H9 (cell line): Measurements from ENCODE around the gene CA5A. TPM values are rescaled to one million over a fixed set of nuclear protein-coding genes. Genes with fewer than 3 reads are reported as not detected.
A peak's percentile ranks its signal among the peaks of the same experiment; 100 is the strongest.

Source experiments
- DNase-seq: peaks from one replicate; pipeline ENCODE4 v3.0.0-alpha.2; 2017
- H2AFZ ChIP-seq: one replicate; pipeline ENCODE4 v1.6.1; 2013; ENCODE audit warnings: mild to moderate bottlenecking, low read length, control low read depth, moderate library complexity
- H2AK5ac ChIP-seq: 2 replicates; pipeline ENCODE4 v1.6.1; 2013; ENCODE audit warnings: low read length, control low read depth, mixed read lengths; ENCODE audit not compliant: insufficient read length
- H2BK120ac ChIP-seq: one replicate; pipeline ENCODE4 v1.6.1; 2013; ENCODE audit warnings: low read depth, mild to moderate bottlenecking, low read length, control low read depth, inconsistent platforms; ENCODE audit not compliant: poor library complexity, severe bottlenecking
- H2BK12ac ChIP-seq: 2 replicates; pipeline ENCODE4 v1.6.1; 2013; ENCODE audit warnings: low read length, control low read depth, mixed read lengths, low read depth; ENCODE audit not compliant: insufficient read length
- H2BK15ac ChIP-seq: 2 replicates; pipeline ENCODE4 v1.6.1; 2013; ENCODE audit warnings: low read depth, low read length, control low read depth
- H2BK20ac ChIP-seq: one replicate; pipeline ENCODE4 v1.6.1; 2013; ENCODE audit warnings: low read depth, mild to moderate bottlenecking, low read length, control low read depth, inconsistent platforms; ENCODE audit not compliant: poor library complexity, severe bottlenecking
- H2BK5ac ChIP-seq: 2 replicates; pipeline ENCODE4 v1.6.1; 2013; ENCODE audit warnings: low read length, control low read depth, mixed read lengths; ENCODE audit not compliant: insufficient read length
- H3K14ac ChIP-seq: 2 replicates; pipeline ENCODE4 v1.6.1; 2013; ENCODE audit warnings: low read length, control low read depth; ENCODE audit not compliant: insufficient read depth
- H3K18ac ChIP-seq: 2 replicates; pipeline ENCODE4 v1.6.1; 2013; ENCODE audit warnings: low read depth, mild to moderate bottlenecking, mixed read lengths, low read length, control low read depth; ENCODE audit not compliant: insufficient read length
- H3K23ac ChIP-seq: 2 replicates; pipeline ENCODE4 v1.6.1; 2013; ENCODE audit warnings: low read length, control low read depth, mixed read lengths, low read depth; ENCODE audit not compliant: insufficient read length
- H3K23me2 ChIP-seq: 2 replicates; pipeline ENCODE4 v1.6.1; 2013; ENCODE audit warnings: low read depth, mild to moderate bottlenecking, mixed read lengths, low read length, control low read depth; ENCODE audit not compliant: insufficient read length, poor library complexity, severe bottlenecking
- H3K27ac ChIP-seq: 2 replicates; pipeline ENCODE4 v1.5.1; 2013; ENCODE audit warnings: low read length, control low read depth, mixed read lengths, low read depth; ENCODE audit not compliant: insufficient read length
- H3K27me3 ChIP-seq: 2 replicates; pipeline ENCODE4 v1.6.1; 2013; ENCODE audit warnings: low read length, control low read depth, inconsistent platforms; ENCODE audit not compliant: insufficient read depth
- H3K4ac ChIP-seq: 2 replicates; pipeline ENCODE4 v1.6.1; 2013; ENCODE audit warnings: low read depth, mild to moderate bottlenecking, control low read depth, inconsistent platforms, low read length, moderate library complexity
- H3K4me1 ChIP-seq: 2 replicates; pipeline ENCODE4 v1.6.1; 2013; ENCODE audit warnings: low read length, control low read depth, inconsistent platforms; ENCODE audit not compliant: insufficient read depth
- H3K4me2 ChIP-seq: 2 replicates; pipeline ENCODE4 v1.6.1; 2013; ENCODE audit warnings: low read length, control low read depth, mixed read lengths; ENCODE audit not compliant: insufficient read length, insufficient read depth
- H3K56ac ChIP-seq: 2 replicates; pipeline ENCODE4 v1.6.1; 2013; ENCODE audit warnings: low read depth, mild to moderate bottlenecking, mixed read lengths, low read length, control low read depth; ENCODE audit not compliant: insufficient read length
- H3K79me1 ChIP-seq: 2 replicates; pipeline ENCODE4 v1.6.1; 2013; ENCODE audit warnings: low read depth, mild to moderate bottlenecking, moderate library complexity, low read length, control low read depth, inconsistent platforms; ENCODE audit not compliant: insufficient read depth, poor library complexity, severe bottlenecking
- H3K79me2 ChIP-seq: 2 replicates; pipeline ENCODE4 v1.6.1; 2013; ENCODE audit warnings: low read length, control low read depth, inconsistent platforms; ENCODE audit not compliant: insufficient read depth
- H3K9ac ChIP-seq: 2 replicates; pipeline ENCODE4 v1.6.1; 2013; ENCODE audit warnings: low read length, control low read depth, mixed read lengths; ENCODE audit not compliant: insufficient read length; ENCODE audit errors: extremely low read depth
- H3K9me3 ChIP-seq: one replicate; pipeline ENCODE4 v1.6.1; 2013; ENCODE audit warnings: low read depth, low read length, inconsistent platforms; ENCODE audit not compliant: control insufficient read depth
- H3T11ph ChIP-seq: one replicate; pipeline ENCODE4 v1.6.1; 2013; ENCODE audit warnings: mild to moderate bottlenecking, low read length, control low read depth, inconsistent platforms
- H4K20me1 ChIP-seq: one replicate; pipeline ENCODE4 v1.6.1; 2013; ENCODE audit not compliant: control insufficient read depth, insufficient read length, insufficient read depth
- H4K5ac ChIP-seq: 2 replicates; pipeline ENCODE4 v1.6.1; 2013; ENCODE audit warnings: low read depth, mild to moderate bottlenecking, mixed read lengths, low read length, control low read depth; ENCODE audit not compliant: insufficient read length
- H4K8ac ChIP-seq: replicated peaks from 2 replicates; pipeline ENCODE4 v1.6.1; 2013; ENCODE audit warnings: low read length, control low read depth, mixed read lengths, low read depth; ENCODE audit not compliant: insufficient read length
- H4K91ac ChIP-seq: 2 replicates; pipeline ENCODE4 v1.6.1; 2013; ENCODE audit warnings: low read depth, mild to moderate bottlenecking, moderate library complexity, mixed read lengths, low read length, control low read depth; ENCODE audit not compliant: insufficient read length
- H3K27ac Mint-ChIP-seq, 3 experiments: 2 replicates in 2 of 3; 3 replicates in 1 of 3; pipeline ENCODE4 v1.8.0; 2020 to 2021; ENCODE audit warnings: mixed read lengths in 3 of 3, mild to moderate bottlenecking in 1 of 3, moderate library complexity in 1 of 3
- H3K27me3 Mint-ChIP-seq: 2 replicates; pipeline ENCODE4 v1.8.0; 2021; ENCODE audit warnings: low read depth, mild to moderate bottlenecking, moderate library complexity, mixed read lengths
- H3K36me3 Mint-ChIP-seq, 3 experiments: 2 replicates in 2 of 3; 3 replicates in 1 of 3; pipeline ENCODE4 v1.8.0; 2020 to 2021; ENCODE audit warnings: low read depth in 3 of 3, mixed read lengths in 3 of 3; ENCODE audit not compliant: insufficient read depth in 1 of 3
- H3K4me1 Mint-ChIP-seq, 2 experiments: 2 replicates each; pipeline ENCODE4 v1.8.0; 2020; ENCODE audit warnings: mixed read lengths in 2 of 2
- H3K4me3 Mint-ChIP-seq, 2 experiments: 2 replicates in 1 of 2; 3 replicates in 1 of 2; pipeline ENCODE4 v1.8.0; 2020 to 2021; ENCODE audit warnings: mild to moderate bottlenecking in 2 of 2, mixed read lengths in 2 of 2, moderate library complexity in 1 of 2
- H3K9me3 Mint-ChIP-seq, 2 experiments: 2 replicates in 1 of 2; 3 replicates in 1 of 2; pipeline ENCODE4 v1.8.0; 2020; ENCODE audit warnings: mild to moderate bottlenecking in 2 of 2, mixed read lengths in 2 of 2, moderate library complexity in 1 of 2
- CTCF ChIP-seq: fragments of 200-600 bp; sonication (generic); conservative IDR thresholded peaks from 3 replicates; pipeline ENCODE4 v1.8.0; 2021; ENCODE audit warnings: antibody characterized with exemption, mild to moderate bottlenecking
- WGBS: extraction: QIAGEN DNeasy Blood & Tissue Kit; methylation state at CpG from one replicate; pipeline ENCODE4 v1.1.7; 2013; ENCODE audit warnings: missing lambda C conversion rate, low lambda C conversion rate, mixed read lengths; ENCODE audit not compliant: insufficient read length; ENCODE audit errors: extremely low coverage; 5-methylcytosine and 5-hydroxymethylcytosine counted together
- total RNA-seq: library from RNA; stranded (reverse); gene quantifications from 2 replicates; pipeline ENCODE4 v1.2.1, GENCODE V29; 2021

CA5A gene
- total RNA-seq, 1 experiment from 2014 or later: not detected

GRCh38 chr16:87877942-87878507 lies 58.3 kb downstream of the CA5A start:
- peaks cover 30% of the 10 kb centered on the region for H3K27me3 Mint-ChIP-seq
- Histone ChIP-seq H3K23ac (no peak overlapping the region), H3K4me2 (no peak overlapping the region), H4K5ac (no peak overlapping the region), H2BK5ac (no peak overlapping the region), H3K9ac (no peak overlapping the region), H4K20me1 (no peaks in the 10 kb centered on the region), H2BK20ac (no peak overlapping the region), H3K18ac (no peak overlapping the region), H3K4ac (no peak overlapping the region), H4K8ac (no peak overlapping the region), H3T11ph (no peak overlapping the region), H3K27me3 (no peaks in the 10 kb centered on the region), H4K91ac (no peak overlapping the region), H3K14ac (no peak overlapping the region; the same call in 1 of the 2 replicates), H2AK5ac (no peak overlapping the region), H2AFZ (no peak overlapping the region), H2BK15ac (no peak overlapping the region), H3K79me2 (no peaks in the 10 kb centered on the region), H2BK12ac (no peak overlapping the region), H3K27ac (no peak overlapping the region), H3K4me1 (peaks cover 3% of the 10 kb centered on the region; the same call in 1 of the 2 replicates), H3K56ac (no peak overlapping the region), H3K9me3 (no peaks in the 10 kb centered on the region), H3K23me2 (no peaks in the 10 kb centered on the region), H3K79me1 (no peaks in the 10 kb centered on the region), H2BK120ac (no peak overlapping the region)
- DNase-seq: no peak
- H3K9me3 Mint-ChIP-seq: peaks cover 5 to 11% of the 10 kb centered on the region in 2 experiments; a peak in 3 of 5 replicates
- WGBS: no CpG with 5 or more reads among the region's 19 CpGs
- peak; percentile 51 for TF ChIP-seq CTCF
- H3K36me3 Mint-ChIP-seq: peaks cover 0 to 6% (median 5%) of the 10 kb centered on the region in 3 experiments; a peak in 4 of 7 replicates
- peaks cover 65 to 74% of the 10 kb centered on the region in 2 experiments for H3K4me1 Mint-ChIP-seq
- H3K27ac Mint-ChIP-seq: no peak overlapping the region
- no peak overlapping the region for H3K4me3 Mint-ChIP-seq
